Epithelial cell of proximal tubule (primary cell): ENCODE measurements around the gene RNF167. TPM values are rescaled to one million over a fixed set of nuclear protein-coding genes. Genes with fewer than 3 reads are reported as not detected.

ENCODE experiments used
- DNase-seq: peaks from one replicate; pipeline ENCODE4 v3.0.0-alpha.2; 2011; ENCODE audit warnings: low read depth
- H3K4me3 ChIP-seq: 2 replicates; pipeline ENCODE4 v1.5.1; 2011; ENCODE audit warnings: low read depth, mild to moderate bottlenecking, low read length
- total RNA-seq: library from RNA; depleted of rRNA; stranded (reverse); fragments of >200 nt; gene quantifications from 2 replicates; pipeline ENCODE4 v1.2.3, GENCODE V29; 2015
- TF ChIP-seq, protein P1 (sequence below): conservative IDR thresholded peaks from 2 replicates; pipeline ENCODE4 v1.5.1; 2012; ENCODE audit warnings: low read depth, mild to moderate bottlenecking, low read length

The RNF167 gene
- total RNA-seq, 1 donor from 2014 or later, result 55.1 TPM

GRCh38 chr17:4950746-4951204 is 10.7 kb downstream of the RNF167 start, which contains the start of gene ENO3:
Gene ENO3, plus strand, starts transcription at chr17:4951119. Its CDS starts 711 bp downstream, at chr17:4951830.
- TF ChIP-seq, protein P1, sequence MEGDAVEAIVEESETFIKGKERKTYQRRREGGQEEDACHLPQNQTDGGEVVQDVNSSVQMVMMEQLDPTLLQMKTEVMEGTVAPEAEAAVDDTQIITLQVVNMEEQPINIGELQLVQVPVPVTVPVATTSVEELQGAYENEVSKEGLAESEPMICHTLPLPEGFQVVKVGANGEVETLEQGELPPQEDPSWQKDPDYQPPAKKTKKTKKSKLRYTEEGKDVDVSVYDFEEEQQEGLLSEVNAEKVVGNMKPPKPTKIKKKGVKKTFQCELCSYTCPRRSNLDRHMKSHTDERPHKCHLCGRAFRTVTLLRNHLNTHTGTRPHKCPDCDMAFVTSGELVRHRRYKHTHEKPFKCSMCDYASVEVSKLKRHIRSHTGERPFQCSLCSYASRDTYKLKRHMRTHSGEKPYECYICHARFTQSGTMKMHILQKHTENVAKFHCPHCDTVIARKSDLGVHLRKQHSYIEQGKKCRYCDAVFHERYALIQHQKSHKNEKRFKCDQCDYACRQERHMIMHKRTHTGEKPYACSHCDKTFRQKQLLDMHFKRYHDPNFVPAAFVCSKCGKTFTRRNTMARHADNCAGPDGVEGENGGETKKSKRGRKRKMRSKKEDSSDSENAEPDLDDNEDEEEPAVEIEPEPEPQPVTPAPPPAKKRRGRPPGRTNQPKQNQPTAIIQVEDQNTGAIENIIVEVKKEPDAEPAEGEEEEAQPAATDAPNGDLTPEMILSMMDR, result no peak
- H3K4me3 ChIP-seq, result peak within 1 kb of the TSS; percentile 96
- no peak for DNase-seq

- no peak overlapping the region for H3K4me3 ChIP-seq
- TF ChIP-seq, protein P1, result no peak
- no peak for DNase-seq
Measured at GRCh38 chr17:4951486-4951885, 11.4 kb downstream of the RNF167 start.

GRCh38 chr17:4953451-4953961 is 13.4 kb downstream of the RNF167 start:
- no peak overlapping the region for H3K4me3 ChIP-seq
- TF ChIP-seq, protein P1, result no peak
- peak; percentile 48 for DNase-seq

GRCh38 chr17:4955091-4955490 is 15.0 kb downstream of the RNF167 start:
- TF ChIP-seq, protein P1, result no peak
- no peak for DNase-seq

DNA sequence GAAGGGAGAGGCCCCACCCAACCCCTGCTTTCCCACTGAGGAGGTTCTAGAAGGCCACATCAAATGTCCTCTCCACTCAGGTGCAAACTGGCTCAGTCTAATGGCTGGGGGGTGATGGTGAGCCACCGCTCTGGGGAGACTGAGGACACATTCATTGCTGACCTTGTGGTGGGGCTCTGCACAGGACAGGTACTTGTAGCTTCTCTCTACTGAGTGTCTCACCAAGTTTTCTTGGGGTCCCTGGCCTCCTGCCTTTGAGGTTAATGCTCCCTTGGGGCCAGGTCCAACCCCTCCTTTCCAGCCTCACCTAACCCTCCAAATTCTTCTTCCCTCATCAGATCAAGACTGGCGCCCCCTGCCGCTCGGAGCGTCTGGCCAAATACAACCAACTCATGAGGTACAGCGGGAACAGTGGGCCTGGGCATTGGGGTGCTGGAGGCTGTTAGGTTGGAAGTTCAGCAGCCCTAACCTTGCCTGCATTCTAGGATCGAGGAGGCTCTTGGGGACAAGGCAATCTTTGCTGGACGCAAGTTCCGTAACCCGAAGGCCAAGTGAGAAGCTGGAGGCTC is 16.5 kb downstream of the RNF167 start:
- no peak for DNase-seq
- no peak overlapping the region for H3K4me3 ChIP-seq
- TF ChIP-seq, protein P1, result no peak

More at GRCh38 chr17:4955091-4955490, 15.0 kb downstream of the RNF167 start:
- no peak overlapping the region for H3K4me3 ChIP-seq

GRCh38 chr17:4958102-4958501 is 18.0 kb downstream of the RNF167 start:
- no peak overlapping the region for H3K4me3 ChIP-seq
- TF ChIP-seq, protein P1, result no peak
- no peak for DNase-seq

DNA sequence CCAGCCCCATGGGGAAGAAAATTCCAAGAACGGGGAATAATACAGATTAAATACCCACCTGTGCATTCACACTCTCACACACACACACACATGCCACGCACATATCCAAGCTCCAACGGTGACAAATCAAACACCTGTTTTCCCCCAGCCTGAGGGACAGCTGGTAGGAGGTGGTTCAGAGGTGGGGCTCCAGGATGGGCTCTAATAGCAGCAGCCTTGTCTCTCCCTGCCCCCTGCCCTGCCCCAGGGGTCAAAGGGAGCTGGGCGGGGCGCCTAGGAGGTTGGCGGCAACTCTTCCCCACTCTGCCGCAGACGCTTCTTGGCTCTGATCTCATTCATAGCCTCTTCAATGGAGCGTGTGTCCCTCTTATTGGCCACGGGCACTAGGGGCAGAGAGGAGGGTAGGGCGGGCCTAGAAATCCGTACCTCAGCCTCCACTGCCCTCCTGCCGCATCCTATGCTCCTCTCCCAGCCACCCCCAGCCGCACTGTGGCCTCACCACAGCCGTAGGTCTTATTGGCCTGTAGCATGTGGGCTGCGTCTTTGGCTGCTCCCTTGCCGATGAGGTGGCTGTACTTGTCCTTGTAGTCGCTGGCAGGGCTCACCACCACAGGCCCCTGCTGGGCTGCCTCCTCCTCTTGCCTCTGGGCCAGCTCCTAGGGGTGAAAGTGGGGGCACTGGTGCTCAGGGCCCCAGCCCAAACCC is 19.3 kb downstream of the RNF167 start:
- TF ChIP-seq, protein P1, result no peak
- no peak for DNase-seq
- H3K4me3 ChIP-seq, result no peak overlapping the region
